ENCODE measurements around the gene SPRED2. TPM values are rescaled to one million over a fixed set of nuclear protein-coding genes. Genes with fewer than 3 reads are reported as not detected.
"Not testable (repeated sequence)": the region's sequence is repeated elsewhere in the genome, so short reads cannot be mapped to it uniquely, and the experiment has no call there.

SPRED2 gene
- total RNA-seq, 1 donor from 2014 or later: 7.8 TPM

- no peak overlapping the region for H3K4me3 ChIP-seq (ENCODE audit: low read length in 3 of 3)
- no peak overlapping the region for H3K9ac ChIP-seq (ENCODE audit: low read depth in 1 of 3, low read length in 3 of 3)
- H3K4me1 ChIP-seq (ENCODE audit: control insufficient read depth in 3 of 3, insufficient read depth in 3 of 3, low read length in 3 of 3): peaks cover 0 to 6% (median 5%) of the 10 kb centered on the region in 3 donors
- H3K36me3 ChIP-seq (ENCODE audit: control insufficient read depth in 3 of 3, insufficient read depth in 3 of 3, low read length in 3 of 3): peaks cover 4 to 11% (median 5%) of the 10 kb centered on the region in 3 donors
- peak overlapping the region; percentile 36 for H3K27ac ChIP-seq (ENCODE audit: low read depth, low read length)
- H3K27me3 ChIP-seq (ENCODE audit: control insufficient read depth in 3 of 3, insufficient read depth in 3 of 3, low read length in 3 of 3): no peaks in the 10 kb centered on the region
- H3K9me3 ChIP-seq (ENCODE audit: control insufficient read depth in 3 of 3, low read length in 3 of 3): no peaks in the 10 kb centered on the region
Observed at GRCh38 chr2:65320042-65320725, 112.2 kb downstream of the SPRED2 start.

GRCh38 chr2:65319674-65320041 lies 112.7 kb downstream of the SPRED2 start:
- Histone ChIP-seq H3K9ac (ENCODE audit: low read depth in 1 of 3, low read length in 3 of 3) (no peak overlapping the region), H3K27ac (ENCODE audit: low read depth, low read length) (peak overlapping the region; percentile 36), H3K4me3 (ENCODE audit: low read length in 3 of 3) (no peak overlapping the region)

GRCh38 chr2:65319072-65319673 lies 113.2 kb downstream of the SPRED2 start:
- H3K4me1 ChIP-seq (ENCODE audit: control insufficient read depth in 3 of 3, insufficient read depth in 3 of 3, low read length in 3 of 3): peaks cover 0 to 6% (median 5%) of the 10 kb centered on the region in 3 donors
- peaks cover 4 to 11% (median 10%) of the 10 kb centered on the region in 3 donors for H3K36me3 ChIP-seq (ENCODE audit: control insufficient read depth in 3 of 3, insufficient read depth in 3 of 3, low read length in 3 of 3)
- H3K9me3 ChIP-seq (ENCODE audit: control insufficient read depth in 3 of 3, low read length in 3 of 3): no peaks in the 10 kb centered on the region
- H3K9ac ChIP-seq (ENCODE audit: low read depth in 1 of 3, low read length in 3 of 3): no peak overlapping the region
- H3K27ac ChIP-seq (ENCODE audit: low read depth, low read length): no peak overlapping the region
- no peaks in the 10 kb centered on the region for H3K27me3 ChIP-seq (ENCODE audit: control insufficient read depth in 3 of 3, insufficient read depth in 3 of 3, low read length in 3 of 3)
- H3K4me3 ChIP-seq (ENCODE audit: low read length in 3 of 3): no peak overlapping the region

More at GRCh38 chr2:65319674-65320041, 112.7 kb downstream of the SPRED2 start:
- H3K27me3 ChIP-seq (ENCODE audit: control insufficient read depth in 3 of 3, insufficient read depth in 3 of 3, low read length in 3 of 3): no peaks in the 10 kb centered on the region
- H3K4me1 ChIP-seq (ENCODE audit: control insufficient read depth in 3 of 3, insufficient read depth in 3 of 3, low read length in 3 of 3): peaks cover 0 to 6% (median 5%) of the 10 kb centered on the region in 3 donors
- H3K36me3 ChIP-seq (ENCODE audit: control insufficient read depth in 3 of 3, insufficient read depth in 3 of 3, low read length in 3 of 3): peaks cover 4 to 11% (median 6%) of the 10 kb centered on the region in 3 donors
- H3K9me3 ChIP-seq (ENCODE audit: control insufficient read depth in 3 of 3, low read length in 3 of 3): no peaks in the 10 kb centered on the region

GRCh38 chr2:65317841-65318240 lies 114.6 kb downstream of the SPRED2 start:
- Histone ChIP-seq H3K27me3 (ENCODE audit: control insufficient read depth in 3 of 3, insufficient read depth in 3 of 3, low read length in 3 of 3) (no peaks in the 10 kb centered on the region), H3K36me3 (ENCODE audit: control insufficient read depth in 3 of 3, insufficient read depth in 3 of 3, low read length in 3 of 3) (peaks cover 4 to 20% (median 18%) of the 10 kb centered on the region in 3 donors), H3K9ac (ENCODE audit: low read depth in 1 of 3, low read length in 3 of 3) (no peak overlapping the region), H3K27ac (ENCODE audit: low read depth, low read length) (no peak overlapping the region), H3K9me3 (ENCODE audit: control insufficient read depth in 3 of 3, low read length in 3 of 3) (no peaks in the 10 kb centered on the region), H3K4me1 (ENCODE audit: control insufficient read depth in 3 of 3, insufficient read depth in 3 of 3, low read length in 3 of 3) (peaks cover 0 to 6% (median 5%) of the 10 kb centered on the region in 3 donors), H3K4me3 (ENCODE audit: low read length in 3 of 3) (no peak overlapping the region)

GRCh38 chr2:65317351-65317750 lies 115.0 kb downstream of the SPRED2 start:
- H3K27ac ChIP-seq (ENCODE audit: low read depth, low read length); H3K9ac ChIP-seq (ENCODE audit: low read depth in 1 of 3, low read length in 3 of 3); H3K4me1 ChIP-seq (ENCODE audit: control insufficient read depth in 3 of 3, insufficient read depth in 3 of 3, low read length in 3 of 3); H3K4me3 ChIP-seq (ENCODE audit: low read length in 3 of 3); H3K9me3 ChIP-seq (ENCODE audit: control insufficient read depth in 3 of 3, low read length in 3 of 3); H3K27me3 ChIP-seq (ENCODE audit: control insufficient read depth in 3 of 3, insufficient read depth in 3 of 3, low read length in 3 of 3): not testable (repeated sequence)
- H3K36me3 ChIP-seq (ENCODE audit: control insufficient read depth in 3 of 3, insufficient read depth in 3 of 3, low read length in 3 of 3): peaks cover 4 to 20% (median 18%) of the 10 kb centered on the region in 3 donors

- Histone ChIP-seq H3K4me3 (ENCODE audit: low read length in 3 of 3) (no peak overlapping the region), H3K27me3 (ENCODE audit: control insufficient read depth in 3 of 3, insufficient read depth in 3 of 3, low read length in 3 of 3) (no peaks in the 10 kb centered on the region), H3K9me3 (ENCODE audit: control insufficient read depth in 3 of 3, low read length in 3 of 3) (no peaks in the 10 kb centered on the region), H3K27ac (ENCODE audit: low read depth, low read length) (peak overlapping the region; percentile 47), H3K9ac (ENCODE audit: low read depth in 1 of 3, low read length in 3 of 3) (no peak overlapping the region), H3K36me3 (ENCODE audit: control insufficient read depth in 3 of 3, insufficient read depth in 3 of 3, low read length in 3 of 3) (peaks cover 4 to 21% (median 20%) of the 10 kb centered on the region in 3 donors), H3K4me1 (ENCODE audit: control insufficient read depth in 3 of 3, insufficient read depth in 3 of 3, low read length in 3 of 3) (peaks cover 0 to 6% (median 5%) of the 10 kb centered on the region in 3 donors)
Observed at GRCh38 chr2:65316072-65316471, 116.3 kb downstream of the SPRED2 start.

- no peaks in the 10 kb centered on the region for H3K9me3 ChIP-seq (ENCODE audit: control insufficient read depth in 3 of 3, low read length in 3 of 3)
- H3K9ac ChIP-seq (ENCODE audit: low read depth in 1 of 3, low read length in 3 of 3): no peak overlapping the region
- peaks cover 4 to 21% (median 20%) of the 10 kb centered on the region in 3 donors for H3K36me3 ChIP-seq (ENCODE audit: control insufficient read depth in 3 of 3, insufficient read depth in 3 of 3, low read length in 3 of 3)
- no peak overlapping the region for H3K4me3 ChIP-seq (ENCODE audit: low read length in 3 of 3)
- no peak overlapping the region for H3K27ac ChIP-seq (ENCODE audit: low read depth, low read length)
- no peaks in the 10 kb centered on the region for H3K27me3 ChIP-seq (ENCODE audit: control insufficient read depth in 3 of 3, insufficient read depth in 3 of 3, low read length in 3 of 3)
- H3K4me1 ChIP-seq (ENCODE audit: control insufficient read depth in 3 of 3, insufficient read depth in 3 of 3, low read length in 3 of 3): peaks cover 5 to 9% (median 7%) of the 10 kb centered on the region in 3 donors
Observed at GRCh38 chr2:65314801-65315441, 117.5 kb downstream of the SPRED2 start.

- Histone ChIP-seq H3K27ac (ENCODE audit: low read depth, low read length) (no peak overlapping the region), H3K9me3 (ENCODE audit: control insufficient read depth in 3 of 3, low read length in 3 of 3) (no peaks in the 10 kb centered on the region), H3K4me3 (ENCODE audit: low read length in 3 of 3) (no peak overlapping the region), H3K9ac (ENCODE audit: low read depth in 1 of 3, low read length in 3 of 3) (no peak overlapping the region), H3K4me1 (ENCODE audit: control insufficient read depth in 3 of 3, insufficient read depth in 3 of 3, low read length in 3 of 3) (peaks cover 9 to 14% (median 10%) of the 10 kb centered on the region in 3 donors), H3K27me3 (ENCODE audit: control insufficient read depth in 3 of 3, insufficient read depth in 3 of 3, low read length in 3 of 3) (no peaks in the 10 kb centered on the region), H3K36me3 (ENCODE audit: control insufficient read depth in 3 of 3, insufficient read depth in 3 of 3, low read length in 3 of 3) (peaks cover 4 to 21% (median 18%) of the 10 kb centered on the region in 3 donors)
Observed at GRCh38 chr2:65313954-65314256, 118.5 kb downstream of the SPRED2 start.

- H3K9ac ChIP-seq (ENCODE audit: low read depth in 1 of 3, low read length in 3 of 3): no peak overlapping the region
- H3K4me3 ChIP-seq (ENCODE audit: low read length in 3 of 3): no peak overlapping the region
- H3K27ac ChIP-seq (ENCODE audit: low read depth, low read length): no peak overlapping the region
- peaks cover 4 to 21% (median 18%) of the 10 kb centered on the region in 3 donors for H3K36me3 ChIP-seq (ENCODE audit: control insufficient read depth in 3 of 3, insufficient read depth in 3 of 3, low read length in 3 of 3)
- peaks cover 9 to 14% (median 10%) of the 10 kb centered on the region in 3 donors for H3K4me1 ChIP-seq (ENCODE audit: control insufficient read depth in 3 of 3, insufficient read depth in 3 of 3, low read length in 3 of 3)
- H3K9me3 ChIP-seq (ENCODE audit: control insufficient read depth in 3 of 3, low read length in 3 of 3): no peaks in the 10 kb centered on the region
- no peaks in the 10 kb centered on the region for H3K27me3 ChIP-seq (ENCODE audit: control insufficient read depth in 3 of 3, insufficient read depth in 3 of 3, low read length in 3 of 3)
Observed at GRCh38 chr2:65313126-65313953, 119.1 kb downstream of the SPRED2 start.
